ENCODE data around the gene ZSWIM6.

The ZSWIM6 gene

DNA sequence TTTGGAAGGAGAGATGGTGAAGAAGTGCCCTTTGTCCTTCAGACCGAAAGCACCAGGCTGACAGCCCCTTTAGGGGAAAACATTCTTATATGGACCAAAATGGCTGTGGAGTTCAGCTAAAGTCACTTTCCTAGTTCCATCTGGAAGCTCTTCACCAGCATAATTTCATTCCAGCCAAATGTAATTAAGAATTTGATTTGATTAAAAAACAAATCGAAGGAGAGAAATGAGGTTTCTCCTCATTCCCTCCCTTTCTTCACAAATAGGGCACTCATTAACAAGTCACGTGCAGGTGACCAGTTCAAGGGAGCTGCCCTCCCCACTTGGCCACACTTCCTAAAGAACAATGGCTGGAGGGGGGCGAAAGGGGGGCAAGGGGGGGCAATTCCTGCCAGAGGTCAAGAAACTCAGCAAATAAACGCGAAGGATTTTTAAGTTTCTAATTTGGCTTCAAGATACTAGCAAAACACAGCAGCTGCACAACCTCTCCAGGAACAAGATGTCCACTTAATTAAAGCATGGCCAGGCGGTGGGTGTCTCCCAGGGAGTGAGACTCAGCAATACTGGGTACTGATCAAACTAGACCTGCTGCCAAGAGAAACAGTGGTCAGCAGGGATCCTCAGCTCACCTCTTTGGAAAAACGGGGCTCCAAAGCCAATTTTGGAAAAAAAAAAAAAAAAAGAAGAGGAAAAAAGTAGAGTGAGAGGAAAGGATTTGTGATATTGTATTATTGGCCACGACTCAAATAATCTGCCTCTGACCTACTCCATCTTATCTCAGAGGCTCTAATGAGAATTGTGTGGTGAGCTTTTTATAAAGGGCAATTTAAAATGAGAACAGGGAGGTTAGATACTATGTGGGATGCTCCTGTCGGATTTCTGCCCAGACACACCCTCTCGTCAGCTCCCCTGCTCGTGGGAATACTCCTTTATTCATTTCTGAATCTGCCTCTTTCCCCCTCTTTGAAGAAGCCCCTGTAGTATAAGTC lies 254.3 kb downstream of the ZSWIM6 start:
- TF ChIP-seq CTCF (IDR thresholded peaks at IDR 0.05; ENCODE audit: insufficient read depth, low read depth, low read length, missing control alignments) = no peak
- DNase-seq (ENCODE audit: low read depth) = no peak

GRCh38 chr5:61587125-61587524 lies 255.1 kb downstream of the ZSWIM6 start:
- no peak for DNase-seq (ENCODE audit: low read depth)
- TF ChIP-seq CTCF (IDR thresholded peaks at IDR 0.05; ENCODE audit: insufficient read depth, low read depth, low read length, missing control alignments) = no peak
- no peak overlapping the region for H3K4me3 ChIP-seq (ENCODE audit: low read depth, low read length)

More for the DNA sequence above, 254.3 kb downstream of the ZSWIM6 start:
- no peak overlapping the region for H3K4me3 ChIP-seq (ENCODE audit: low read depth, low read length)

- TF ChIP-seq CTCF (IDR thresholded peaks at IDR 0.05; ENCODE audit: insufficient read depth, low read depth, low read length, missing control alignments) = no peak
- DNase-seq (ENCODE audit: low read depth) = no peak
- no peak overlapping the region for H3K4me3 ChIP-seq (ENCODE audit: low read depth, low read length)
Observed at GRCh38 chr5:61588216-61588615, 256.2 kb downstream of the ZSWIM6 start.

GRCh38 chr5:61589946-61590345 lies 257.9 kb downstream of the ZSWIM6 start:
- no peak for DNase-seq (ENCODE audit: low read depth)
- H3K4me3 ChIP-seq (ENCODE audit: low read depth, low read length) = no peak overlapping the region
- TF ChIP-seq CTCF (IDR thresholded peaks at IDR 0.05; ENCODE audit: insufficient read depth, low read depth, low read length, missing control alignments) = no peak

DNA sequence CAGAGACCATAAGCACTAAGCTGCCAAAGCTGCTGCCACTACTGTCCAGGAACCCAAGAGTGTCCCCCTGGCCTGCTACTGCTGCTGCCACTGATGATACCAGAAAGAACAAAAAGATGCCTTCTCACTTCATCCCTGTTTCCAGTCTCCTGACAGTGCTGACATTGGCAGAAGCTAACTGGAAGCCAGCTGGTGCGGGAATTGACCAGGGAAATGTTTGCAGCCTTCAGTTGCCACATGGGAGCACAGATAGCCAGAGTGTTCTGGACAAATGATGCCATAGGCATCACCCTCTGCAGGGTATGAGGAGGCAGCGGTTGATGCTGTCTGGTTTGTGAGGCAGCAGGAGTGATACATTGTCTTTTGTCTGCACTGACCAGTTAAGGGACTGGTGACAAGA lies 258.4 kb downstream of the ZSWIM6 start:
- no peak for DNase-seq (ENCODE audit: low read depth)
- no peak for TF ChIP-seq CTCF (IDR thresholded peaks at IDR 0.05; ENCODE audit: insufficient read depth, low read depth, low read length, missing control alignments)
- H3K4me3 ChIP-seq (ENCODE audit: low read depth, low read length) = no peak overlapping the region

GRCh38 chr5:61591859-61592258 lies 259.8 kb downstream of the ZSWIM6 start:
- no peak for DNase-seq (ENCODE audit: low read depth)
- no peak for TF ChIP-seq CTCF (IDR thresholded peaks at IDR 0.05; ENCODE audit: insufficient read depth, low read depth, low read length, missing control alignments)

More at GRCh38 chr5:61591859-61592258, 259.8 kb downstream of the ZSWIM6 start:
- H3K4me3 ChIP-seq (ENCODE audit: low read depth, low read length) = no peak overlapping the region

Data from GM12865 (cell line).